Measurements from ENCODE around the gene DMRTC2.

The DMRTC2 gene

GRCh38 chr19:41896581-41896942, 51.7 kb downstream of the DMRTC2 start:
- TF ChIP-seq, protein P1, sequence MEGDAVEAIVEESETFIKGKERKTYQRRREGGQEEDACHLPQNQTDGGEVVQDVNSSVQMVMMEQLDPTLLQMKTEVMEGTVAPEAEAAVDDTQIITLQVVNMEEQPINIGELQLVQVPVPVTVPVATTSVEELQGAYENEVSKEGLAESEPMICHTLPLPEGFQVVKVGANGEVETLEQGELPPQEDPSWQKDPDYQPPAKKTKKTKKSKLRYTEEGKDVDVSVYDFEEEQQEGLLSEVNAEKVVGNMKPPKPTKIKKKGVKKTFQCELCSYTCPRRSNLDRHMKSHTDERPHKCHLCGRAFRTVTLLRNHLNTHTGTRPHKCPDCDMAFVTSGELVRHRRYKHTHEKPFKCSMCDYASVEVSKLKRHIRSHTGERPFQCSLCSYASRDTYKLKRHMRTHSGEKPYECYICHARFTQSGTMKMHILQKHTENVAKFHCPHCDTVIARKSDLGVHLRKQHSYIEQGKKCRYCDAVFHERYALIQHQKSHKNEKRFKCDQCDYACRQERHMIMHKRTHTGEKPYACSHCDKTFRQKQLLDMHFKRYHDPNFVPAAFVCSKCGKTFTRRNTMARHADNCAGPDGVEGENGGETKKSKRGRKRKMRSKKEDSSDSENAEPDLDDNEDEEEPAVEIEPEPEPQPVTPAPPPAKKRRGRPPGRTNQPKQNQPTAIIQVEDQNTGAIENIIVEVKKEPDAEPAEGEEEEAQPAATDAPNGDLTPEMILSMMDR (IDR thresholded peaks at IDR 0.05; ENCODE audit: borderline replicate concordance, insufficient read depth, low read depth, low read length) = no peak
- no peak overlapping the region for H3K4me3 ChIP-seq (ENCODE audit: low read depth, low read length)

GRCh38 chr19:41897181-41897580, 52.3 kb downstream of the DMRTC2 start:
- H3K4me3 ChIP-seq (ENCODE audit: low read depth, low read length) = no peak overlapping the region
- TF ChIP-seq, protein P1 (IDR thresholded peaks at IDR 0.05; ENCODE audit: borderline replicate concordance, insufficient read depth, low read depth, low read length) = no peak

GRCh38 chr19:41897820-41898219, 53.0 kb downstream of the DMRTC2 start:
- TF ChIP-seq, protein P1 (IDR thresholded peaks at IDR 0.05; ENCODE audit: borderline replicate concordance, insufficient read depth, low read depth, low read length) = no peak
- no peak overlapping the region for H3K4me3 ChIP-seq (ENCODE audit: low read depth, low read length)

DNA sequence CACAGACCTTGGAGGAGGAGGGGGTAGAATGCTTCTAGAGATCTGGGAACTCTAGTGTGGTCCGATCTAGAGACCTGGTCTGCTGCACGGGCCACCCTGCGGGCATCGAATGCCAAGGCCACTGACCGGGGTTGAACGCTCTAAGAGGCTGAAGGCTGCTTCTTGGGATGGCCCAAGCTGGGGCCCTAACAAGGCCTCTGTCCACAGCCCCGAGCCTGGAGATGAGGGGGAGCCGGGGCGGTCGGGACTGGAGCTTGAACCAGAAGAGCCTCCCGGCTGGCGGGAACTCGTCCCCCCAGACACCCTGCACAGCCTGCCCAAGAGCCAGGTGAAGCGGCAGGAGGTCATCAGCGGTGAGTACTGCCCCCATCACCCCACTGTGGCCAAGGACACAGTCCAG, 53.4 kb downstream of the DMRTC2 start:
- H3K4me3 ChIP-seq (ENCODE audit: low read depth, low read length) = no peak overlapping the region
- TF ChIP-seq, protein P1 (IDR thresholded peaks at IDR 0.05; ENCODE audit: borderline replicate concordance, insufficient read depth, low read depth, low read length) = no peak

Data from GM12875 (cell line).